NCI-H82 (cell line): ENCODE measurements around the gene WNT10A.
"Not testable (repeated sequence)": the region's sequence is repeated elsewhere in the genome, so short reads cannot be mapped to it uniquely, and the experiment has no call there.

Experiments
- DNase-seq: peaks from one replicate; lab custom pipeline; 2025; lab: John Stamatoyannopoulos, UW

Gene WNT10A

GRCh38 chr2:218880102-218880858 is at the start of gene WNT10A:
WNT10A (plus strand) TSS chr2:218880852; CDS start chr2:218880996, 144 bp downstream.
- peak; percentile 67 for DNase-seq

- DNase-seq, result peak; percentile 27
Measured at GRCh38 chr2:218831378-218831990, 49.2 kb upstream of the WNT10A start, which contains the start of gene PRKAG3. PRKAG3 (minus strand) TSS chr2:218831803.

GRCh38 chr2:218832081-218832480 is 48.6 kb upstream of the WNT10A start:
- no peak for DNase-seq

- DNase-seq, result no peak
Measured at GRCh38 chr2:218832520-218832919, 48.1 kb upstream of the WNT10A start.

- DNase-seq, result no peak
Measured at GRCh38 chr2:218833023-218833609, 47.5 kb upstream of the WNT10A start.

GRCh38 chr2:218834685-218835084 is 46.0 kb upstream of the WNT10A start:
- DNase-seq, result no peak

- no peak for DNase-seq
Measured at GRCh38 chr2:218837495-218837894, 43.2 kb upstream of the WNT10A start.

GRCh38 chr2:218839430-218839829 is 41.2 kb upstream of the WNT10A start:
- no peak for DNase-seq

- DNase-seq, result no peak
Measured at GRCh38 chr2:218839888-218840287, 40.8 kb upstream of the WNT10A start.

GRCh38 chr2:218844334-218844733 is 36.3 kb upstream of the WNT10A start:
- DNase-seq, result not testable (repeated sequence)

GRCh38 chr2:218846963-218847362 is 33.7 kb upstream of the WNT10A start:
- not testable (repeated sequence) for DNase-seq

GRCh38 chr2:218849721-218850120 is 30.9 kb upstream of the WNT10A start:
- DNase-seq, result no peak

GRCh38 chr2:218850796-218851195 is 29.9 kb upstream of the WNT10A start:
- no peak for DNase-seq

GRCh38 chr2:218851286-218851685 is 29.4 kb upstream of the WNT10A start:
- DNase-seq, result no peak

GRCh38 chr2:218852911-218853667 is 27.6 kb upstream of the WNT10A start:
- DNase-seq, result peak; percentile 86

GRCh38 chr2:218853766-218854165 is 26.9 kb upstream of the WNT10A start:
- no peak for DNase-seq

GRCh38 chr2:218854860-218855259 is 25.8 kb upstream of the WNT10A start:
- no peak for DNase-seq

GRCh38 chr2:218855305-218856166 is 25.1 kb upstream of the WNT10A start:
- DNase-seq, result no peak

- no peak for DNase-seq
Measured at GRCh38 chr2:218856167-218856895, 24.3 kb upstream of the WNT10A start.

GRCh38 chr2:218856896-218857243 is 23.8 kb upstream of the WNT10A start:
- DNase-seq, result no peak
